ENCODE data around the gene PSME4. TPM values are rescaled to one million over a fixed set of nuclear protein-coding genes. Genes with fewer than 3 reads are reported as not detected.
A peak's percentile ranks its signal among the peaks of the same experiment; 100 is the strongest.

The PSME4 gene
- total and polyA plus RNA-seq, 2 of the 13 experiments (the other 11 are each of a cell fraction or from before 2014, with no cell fraction given) = 52.1 to 77.8 TPM

GRCh38 chr2:53826587-53827397 is 144.0 kb downstream of the PSME4 start (continued):
- TF ChIP-seq, protein P1, sequence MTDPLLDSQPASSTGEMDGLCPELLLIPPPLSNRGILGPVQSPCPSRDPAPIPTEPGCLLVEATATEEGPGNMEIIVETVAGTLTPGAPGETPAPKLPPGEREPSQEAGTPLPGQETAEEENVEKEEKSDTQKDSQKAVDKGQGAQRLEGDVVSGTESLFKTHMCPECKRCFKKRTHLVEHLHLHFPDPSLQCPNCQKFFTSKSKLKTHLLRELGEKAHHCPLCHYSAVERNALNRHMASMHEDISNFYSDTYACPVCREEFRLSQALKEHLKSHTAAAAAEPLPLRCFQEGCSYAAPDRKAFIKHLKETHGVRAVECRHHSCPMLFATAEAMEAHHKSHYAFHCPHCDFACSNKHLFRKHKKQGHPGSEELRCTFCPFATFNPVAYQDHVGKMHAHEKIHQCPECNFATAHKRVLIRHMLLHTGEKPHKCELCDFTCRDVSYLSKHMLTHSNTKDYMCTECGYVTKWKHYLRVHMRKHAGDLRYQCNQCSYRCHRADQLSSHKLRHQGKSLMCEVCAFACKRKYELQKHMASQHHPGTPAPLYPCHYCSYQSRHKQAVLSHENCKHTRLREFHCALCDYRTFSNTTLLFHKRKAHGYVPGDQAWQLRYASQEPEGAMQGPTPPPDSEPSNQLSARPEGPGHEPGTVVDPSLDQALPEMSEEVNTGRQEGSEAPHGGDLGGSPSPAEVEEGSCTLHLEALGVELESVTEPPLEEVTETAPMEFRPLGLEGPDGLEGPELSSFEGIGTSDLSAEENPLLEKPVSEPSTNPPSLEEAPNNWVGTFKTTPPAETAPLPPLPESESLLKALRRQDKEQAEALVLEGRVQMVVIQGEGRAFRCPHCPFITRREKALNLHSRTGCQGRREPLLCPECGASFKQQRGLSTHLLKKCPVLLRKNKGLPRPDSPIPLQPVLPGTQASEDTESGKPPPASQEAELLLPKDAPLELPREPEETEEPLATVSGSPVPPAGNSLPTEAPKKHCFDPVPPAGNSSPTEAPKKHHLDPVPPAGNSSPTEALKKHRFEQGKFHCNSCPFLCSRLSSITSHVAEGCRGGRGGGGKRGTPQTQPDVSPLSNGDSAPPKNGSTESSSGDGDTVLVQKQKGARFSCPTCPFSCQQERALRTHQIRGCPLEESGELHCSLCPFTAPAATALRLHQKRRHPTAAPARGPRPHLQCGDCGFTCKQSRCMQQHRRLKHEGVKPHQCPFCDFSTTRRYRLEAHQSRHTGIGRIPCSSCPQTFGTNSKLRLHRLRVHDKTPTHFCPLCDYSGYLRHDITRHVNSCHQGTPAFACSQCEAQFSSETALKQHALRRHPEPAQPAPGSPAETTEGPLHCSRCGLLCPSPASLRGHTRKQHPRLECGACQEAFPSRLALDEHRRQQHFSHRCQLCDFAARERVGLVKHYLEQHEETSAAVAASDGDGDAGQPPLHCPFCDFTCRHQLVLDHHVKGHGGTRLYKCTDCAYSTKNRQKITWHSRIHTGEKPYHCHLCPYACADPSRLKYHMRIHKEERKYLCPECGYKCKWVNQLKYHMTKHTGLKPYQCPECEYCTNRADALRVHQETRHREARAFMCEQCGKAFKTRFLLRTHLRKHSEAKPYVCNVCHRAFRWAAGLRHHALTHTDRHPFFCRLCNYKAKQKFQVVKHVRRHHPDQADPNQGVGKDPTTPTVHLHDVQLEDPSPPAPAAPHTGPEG (CRISPR knock-in tag; IDR thresholded peaks at IDR 0.05) = no peak
- TF ChIP-seq, protein P2, sequence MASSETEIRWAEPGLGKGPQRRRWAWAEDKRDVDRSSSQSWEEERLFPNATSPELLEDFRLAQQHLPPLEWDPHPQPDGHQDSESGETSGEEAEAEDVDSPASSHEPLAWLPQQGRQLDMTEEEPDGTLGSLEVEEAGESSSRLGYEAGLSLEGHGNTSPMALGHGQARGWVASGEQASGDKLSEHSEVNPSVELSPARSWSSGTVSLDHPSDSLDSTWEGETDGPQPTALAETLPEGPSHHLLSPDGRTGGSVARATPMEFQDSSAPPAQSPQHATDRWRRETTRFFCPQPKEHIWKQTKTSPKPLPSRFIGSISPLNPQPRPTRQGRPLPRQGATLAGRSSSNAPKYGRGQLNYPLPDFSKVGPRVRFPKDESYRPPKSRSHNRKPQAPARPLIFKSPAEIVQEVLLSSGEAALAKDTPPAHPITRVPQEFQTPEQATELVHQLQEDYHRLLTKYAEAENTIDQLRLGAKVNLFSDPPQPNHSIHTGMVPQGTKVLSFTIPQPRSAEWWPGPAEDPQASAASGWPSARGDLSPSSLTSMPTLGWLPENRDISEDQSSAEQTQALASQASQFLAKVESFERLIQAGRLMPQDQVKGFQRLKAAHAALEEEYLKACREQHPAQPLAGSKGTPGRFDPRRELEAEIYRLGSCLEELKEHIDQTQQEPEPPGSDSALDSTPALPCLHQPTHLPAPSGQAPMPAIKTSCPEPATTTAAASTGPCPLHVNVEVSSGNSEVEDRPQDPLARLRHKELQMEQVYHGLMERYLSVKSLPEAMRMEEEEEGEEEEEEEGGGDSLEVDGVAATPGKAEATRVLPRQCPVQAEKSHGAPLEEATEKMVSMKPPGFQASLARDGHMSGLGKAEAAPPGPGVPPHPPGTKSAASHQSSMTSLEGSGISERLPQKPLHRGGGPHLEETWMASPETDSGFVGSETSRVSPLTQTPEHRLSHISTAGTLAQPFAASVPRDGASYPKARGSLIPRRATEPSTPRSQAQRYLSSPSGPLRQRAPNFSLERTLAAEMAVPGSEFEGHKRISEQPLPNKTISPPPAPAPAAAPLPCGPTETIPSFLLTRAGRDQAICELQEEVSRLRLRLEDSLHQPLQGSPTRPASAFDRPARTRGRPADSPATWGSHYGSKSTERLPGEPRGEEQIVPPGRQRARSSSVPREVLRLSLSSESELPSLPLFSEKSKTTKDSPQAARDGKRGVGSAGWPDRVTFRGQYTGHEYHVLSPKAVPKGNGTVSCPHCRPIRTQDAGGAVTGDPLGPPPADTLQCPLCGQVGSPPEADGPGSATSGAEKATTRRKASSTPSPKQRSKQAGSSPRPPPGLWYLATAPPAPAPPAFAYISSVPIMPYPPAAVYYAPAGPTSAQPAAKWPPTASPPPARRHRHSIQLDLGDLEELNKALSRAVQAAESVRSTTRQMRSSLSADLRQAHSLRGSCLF (CRISPR knock-in tag; IDR thresholded peaks at IDR 0.05; ENCODE audit: borderline replicate concordance) = no peak
- TF ChIP-seq BRCA1 (CRISPR knock-in tag; IDR thresholded peaks at IDR 0.05) (no peak; the same call in 1 of the 2 replicates), ELF4 (CRISPR knock-in tag; IDR thresholded peaks at IDR 0.05; ENCODE audit: borderline replicate concordance) (no peak; the same call in 1 of the 2 replicates), PAF1 (CRISPR knock-in tag; IDR thresholded peaks at IDR 0.05) (no peak), ZMYM2 (CRISPR knock-in tag; IDR thresholded peaks at IDR 0.05) (peak; percentile 93; the same call in 1 of the 2 replicates), ZNF761 (CRISPR knock-in tag; conservative IDR thresholded peaks at IDR 0.05) (0 out of 2 replicates have a peak, but pooled peaks have one; percentile 51), EP300 (IDR thresholded peaks at IDR 0.05; ENCODE audit: low read depth in 2 of 2, low read length in 2 of 2) (peak; percentile 97 to 99), EP300 (CRISPR knock-in tag; IDR thresholded peaks at IDR 0.05; ENCODE audit: borderline replicate concordance) (peak; percentile 99)
- TF ChIP-seq, protein P3, sequence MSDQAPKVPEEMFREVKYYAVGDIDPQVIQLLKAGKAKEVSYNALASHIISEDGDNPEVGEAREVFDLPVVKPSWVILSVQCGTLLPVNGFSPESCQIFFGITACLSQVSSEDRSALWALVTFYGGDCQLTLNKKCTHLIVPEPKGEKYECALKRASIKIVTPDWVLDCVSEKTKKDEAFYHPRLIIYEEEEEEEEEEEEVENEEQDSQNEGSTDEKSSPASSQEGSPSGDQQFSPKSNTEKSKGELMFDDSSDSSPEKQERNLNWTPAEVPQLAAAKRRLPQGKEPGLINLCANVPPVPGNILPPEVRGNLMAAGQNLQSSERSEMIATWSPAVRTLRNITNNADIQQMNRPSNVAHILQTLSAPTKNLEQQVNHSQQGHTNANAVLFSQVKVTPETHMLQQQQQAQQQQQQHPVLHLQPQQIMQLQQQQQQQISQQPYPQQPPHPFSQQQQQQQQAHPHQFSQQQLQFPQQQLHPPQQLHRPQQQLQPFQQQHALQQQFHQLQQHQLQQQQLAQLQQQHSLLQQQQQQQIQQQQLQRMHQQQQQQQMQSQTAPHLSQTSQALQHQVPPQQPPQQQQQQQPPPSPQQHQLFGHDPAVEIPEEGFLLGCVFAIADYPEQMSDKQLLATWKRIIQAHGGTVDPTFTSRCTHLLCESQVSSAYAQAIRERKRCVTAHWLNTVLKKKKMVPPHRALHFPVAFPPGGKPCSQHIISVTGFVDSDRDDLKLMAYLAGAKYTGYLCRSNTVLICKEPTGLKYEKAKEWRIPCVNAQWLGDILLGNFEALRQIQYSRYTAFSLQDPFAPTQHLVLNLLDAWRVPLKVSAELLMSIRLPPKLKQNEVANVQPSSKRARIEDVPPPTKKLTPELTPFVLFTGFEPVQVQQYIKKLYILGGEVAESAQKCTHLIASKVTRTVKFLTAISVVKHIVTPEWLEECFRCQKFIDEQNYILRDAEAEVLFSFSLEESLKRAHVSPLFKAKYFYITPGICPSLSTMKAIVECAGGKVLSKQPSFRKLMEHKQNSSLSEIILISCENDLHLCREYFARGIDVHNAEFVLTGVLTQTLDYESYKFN (CRISPR knock-in tag; conservative IDR thresholded peaks at IDR 0.05) = peak; percentile 99

All from HepG2 (cell line).